Transverse colon (tissue), 4 donors: ENCODE data around the gene PTPRG. TPM values are rescaled to one million over a fixed set of nuclear protein-coding genes. Genes with fewer than 3 reads are reported as not detected.

ENCODE experiments used
- DNase-seq: peaks from one replicate; pipeline ENCODE4 v3.0.0-alpha.2; 2019
- H3K27ac ChIP-seq, 4 donors: fragments of 200-600 bp; sonication (generic); 2 replicates each; pipeline ENCODE4 v1.5.1; 2016 to 2018; ENCODE audit warnings: inconsistent platforms in 4 of 4
- H3K27me3 ChIP-seq: fragments of 200-600 bp; sonication (generic); 2 replicates; pipeline ENCODE4 v1.5.1; 2017; ENCODE audit warnings: inconsistent platforms
- H3K36me3 ChIP-seq, 4 donors: fragments of 200-600 bp; sonication (generic); 2 replicates each; pipeline ENCODE4 v1.5.1; 2017 to 2019; ENCODE audit warnings: inconsistent platforms in 4 of 4
- H3K4me1 ChIP-seq, 4 donors: fragments of 200-600 bp; sonication (generic); 2 replicates each; pipeline ENCODE4 v1.5.1; 2017 to 2020; ENCODE audit warnings: inconsistent platforms in 4 of 4
- H3K4me3 ChIP-seq, 4 donors: fragments of 200-600 bp; sonication (generic); 1 replicate in 1 of 4; 2 replicates in 3 of 4; pipeline versions ENCODE4 v1.5.1 to v1.6.1; 2017 to 2019; ENCODE audit warnings: inconsistent platforms in 4 of 4
- H3K9me3 ChIP-seq, 2 donors: fragments of 200-600 bp; sonication (generic); 2 replicates each; pipeline ENCODE4 v1.5.1; 2017 to 2019; ENCODE audit warnings: inconsistent platforms in 2 of 2
- EP300 ChIP-seq: sonication (generic); formaldehyde crosslinking; IDR thresholded peaks from one replicate; pipeline ENCODE4 v1.6.1; 2017; ENCODE audit warnings: antibody characterized with exemption, low read depth
- POLR2A ChIP-seq: fragments of 450-650 bp; IDR thresholded peaks from one replicate; pipeline ENCODE4 v1.6.1; 2016; ENCODE audit warnings: antibody characterized with exemption, mild to moderate bottlenecking, moderate library complexity
- POLR2AphosphoS5 ChIP-seq, 3 donors: sonication (generic); formaldehyde crosslinking; IDR thresholded peaks; one replicate each; pipeline ENCODE4 v1.6.1; 2016; ENCODE audit warnings: antibody characterized with exemption in 3 of 3
- WGBS, 2 donors: methylation state at CpG; one replicate each; pipeline ENCODE4 v1.1.5; 2018; ENCODE audit warnings: low coverage in 1 of 2; 5-methylcytosine and 5-hydroxymethylcytosine counted together
- in situ Hi-C, 4 donors: fragments of 200-750 bp; cut with MboI; loops; one replicate each; pipeline versions ENCODE4 v1.15.0 to v1.15.1; 2017; ENCODE audit warnings: low sequenced_read_pairs in 3 of 4, low pct_ligation_motif_present in 1 of 4, low pct_unique_long_range_greater_than_20kb in 1 of 4
- intact Hi-C: fragments of 100-400 bp; cut with DNase I; formaldehyde crosslinking; loops from one replicate; pipeline ENCODE4 v1.15.1; 2023; ENCODE audit warnings: low total_unique reads
- total RNA-seq, 4 donors: library from RNA; depleted of rRNA; stranded (reverse); fragments of >200 nt; gene quantifications; one replicate each; pipeline ENCODE4 v1.1.0, GENCODE V29; 2016
- TF ChIP-seq, protein P1 (sequence below), 5 experiments: fragments of 200-600 bp in 3 of 5; fragments of 450-650 bp in 2 of 5; sonication (generic) in 3 of 5; IDR thresholded peaks; 1 replicate in 2 of 5; 2 replicates in 3 of 5; pipeline ENCODE4 v1.5.1; 2016 to 2017; ENCODE audit warnings: antibody characterized with exemption in 5 of 5, inconsistent platforms in 3 of 5, mild to moderate bottlenecking in 2 of 5, moderate library complexity in 1 of 5

Gene PTPRG
- total RNA-seq, 4 donors from 2014 or later: 29.2 to 83.4 (median 41.6) TPM

- intact Hi-C loops (no loop called here), in situ Hi-C loops (loop anchor here in 1 of 4 donors (25.0 kb wide), 1 partner anchor 375 kb away; the partner anchor contains the start of gene PTPRG)
- H3K27ac ChIP-seq: no peak overlapping the region
- no peaks in the 10 kb centered on the region for H3K27me3 ChIP-seq
- H3K4me1 ChIP-seq: peaks cover 0 to 12% (median 2%) of the 10 kb centered on the region in 4 donors
- DNase-seq: no peak
- WGBS, 2 donors: 76 to 81% methylated on average over 3 of the region's 3 CpGs
- H3K36me3 ChIP-seq: no peaks in the 10 kb centered on the region
- H3K9me3 ChIP-seq: no peaks in the 10 kb centered on the region
- H3K4me3 ChIP-seq: no peak overlapping the region
- TF ChIP-seq POLR2AphosphoS5 (IDR thresholded peaks at IDR 0.05) (no peak), EP300 (no peak), POLR2A (no peak)
- TF ChIP-seq, protein P1, sequence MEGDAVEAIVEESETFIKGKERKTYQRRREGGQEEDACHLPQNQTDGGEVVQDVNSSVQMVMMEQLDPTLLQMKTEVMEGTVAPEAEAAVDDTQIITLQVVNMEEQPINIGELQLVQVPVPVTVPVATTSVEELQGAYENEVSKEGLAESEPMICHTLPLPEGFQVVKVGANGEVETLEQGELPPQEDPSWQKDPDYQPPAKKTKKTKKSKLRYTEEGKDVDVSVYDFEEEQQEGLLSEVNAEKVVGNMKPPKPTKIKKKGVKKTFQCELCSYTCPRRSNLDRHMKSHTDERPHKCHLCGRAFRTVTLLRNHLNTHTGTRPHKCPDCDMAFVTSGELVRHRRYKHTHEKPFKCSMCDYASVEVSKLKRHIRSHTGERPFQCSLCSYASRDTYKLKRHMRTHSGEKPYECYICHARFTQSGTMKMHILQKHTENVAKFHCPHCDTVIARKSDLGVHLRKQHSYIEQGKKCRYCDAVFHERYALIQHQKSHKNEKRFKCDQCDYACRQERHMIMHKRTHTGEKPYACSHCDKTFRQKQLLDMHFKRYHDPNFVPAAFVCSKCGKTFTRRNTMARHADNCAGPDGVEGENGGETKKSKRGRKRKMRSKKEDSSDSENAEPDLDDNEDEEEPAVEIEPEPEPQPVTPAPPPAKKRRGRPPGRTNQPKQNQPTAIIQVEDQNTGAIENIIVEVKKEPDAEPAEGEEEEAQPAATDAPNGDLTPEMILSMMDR (IDR thresholded peaks at IDR 0.05): no peak
These were observed 376.1 kb downstream of the PTPRG start for GRCh38 chr3:61937477-61937876.

DNA sequence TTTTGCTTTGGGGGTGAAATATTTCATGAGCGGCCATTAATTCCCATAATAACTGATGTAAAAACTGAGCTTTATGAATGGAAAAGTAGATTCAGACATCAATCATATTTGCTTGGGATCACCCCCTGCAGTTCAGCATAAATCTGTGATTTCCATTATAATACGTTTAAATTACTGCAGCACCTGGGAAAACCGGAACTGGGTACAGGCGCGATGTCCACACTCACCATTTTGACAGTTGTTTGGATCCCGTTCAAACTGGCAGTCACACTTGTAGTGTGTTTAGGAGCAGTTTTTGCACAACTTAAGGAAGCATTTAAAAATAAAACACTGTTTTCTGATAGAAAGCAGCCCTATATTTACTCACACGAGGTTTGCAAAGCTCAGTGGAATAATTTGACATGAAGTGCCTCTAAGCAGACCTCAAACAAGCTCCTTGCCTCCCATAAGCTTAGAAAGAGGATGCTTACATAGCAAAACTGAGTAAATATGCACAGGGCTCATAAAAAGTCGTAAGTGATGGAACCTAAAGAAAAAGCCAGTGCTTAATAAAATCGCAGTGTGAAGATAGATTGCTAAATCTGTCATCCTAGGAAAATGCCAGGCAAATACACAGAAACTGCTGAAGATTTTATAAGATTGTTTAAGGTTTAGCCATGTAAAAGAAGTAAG is 377.6 kb downstream of the PTPRG start:
- in situ Hi-C loops (loop anchor here in 1 of 4 donors (25.0 kb wide), 1 partner anchor 377 kb away; the partner anchor contains the start of gene PTPRG), intact Hi-C loops (no loop called here)
- WGBS, 2 donors: 55 to 58% methylated on average over 9 of the region's 9 CpGs
- no peaks in the 10 kb centered on the region for H3K27me3 ChIP-seq
- H3K27ac ChIP-seq: no peak overlapping the region
- H3K9me3 ChIP-seq: no peaks in the 10 kb centered on the region
- H3K36me3 ChIP-seq: no peaks in the 10 kb centered on the region
- H3K4me3 ChIP-seq: no peak overlapping the region
- DNase-seq: no peak
- H3K4me1 ChIP-seq: peaks cover 0 to 12% (median 2%) of the 10 kb centered on the region in 4 donors
- TF ChIP-seq EP300: no peak
- no peak for TF ChIP-seq POLR2A
- TF ChIP-seq, protein P1 (IDR thresholded peaks at IDR 0.05): no peak
- no peak for TF ChIP-seq POLR2AphosphoS5 (IDR thresholded peaks at IDR 0.05)

DNA sequence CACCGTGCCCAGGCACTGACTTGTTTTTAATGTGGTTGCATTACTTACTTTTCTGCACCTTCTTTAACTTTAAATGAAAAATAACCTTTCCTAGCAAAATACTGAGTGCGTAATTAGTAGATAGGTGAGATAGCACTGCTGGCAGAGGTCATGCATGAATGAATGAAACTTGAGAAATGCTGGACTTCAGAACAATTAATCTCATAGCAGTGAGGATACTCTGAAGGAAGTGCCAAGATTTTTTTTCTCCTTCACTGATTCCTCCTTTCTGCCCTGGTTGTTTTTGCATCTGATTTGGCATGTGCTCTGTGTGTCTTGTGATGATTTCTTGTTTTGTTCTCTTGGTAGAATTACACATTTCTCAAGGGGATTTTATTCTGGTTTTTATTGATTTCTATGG is 378.9 kb downstream of the PTPRG start:
- TF ChIP-seq POLR2A (no peak), EP300 (no peak), POLR2AphosphoS5 (IDR thresholded peaks at IDR 0.05) (no peak)
- TF ChIP-seq, protein P1 (IDR thresholded peaks at IDR 0.05): no peak
- in situ Hi-C loops: loop anchor here in 1 of 4 donors (25.0 kb wide), 1 partner anchor 378 kb away; the partner anchor contains the start of gene PTPRG
- peaks cover 0 to 12% (median 2%) of the 10 kb centered on the region in 4 donors for H3K4me1 ChIP-seq
- H3K9me3 ChIP-seq: no peaks in the 10 kb centered on the region
- no peak overlapping the region for H3K27ac ChIP-seq
- no peak for DNase-seq
- H3K36me3 ChIP-seq: no peaks in the 10 kb centered on the region
- intact Hi-C loops: no loop called here
- no peaks in the 10 kb centered on the region for H3K27me3 ChIP-seq
- no peak overlapping the region for H3K4me3 ChIP-seq
- WGBS, 2 donors: 98 to 100% methylated on average over 1 to 2 of the region's 2 CpGs

- no peaks in the 10 kb centered on the region for H3K36me3 ChIP-seq
- H3K27me3 ChIP-seq: no peaks in the 10 kb centered on the region
- no peak for DNase-seq
- in situ Hi-C loops (loop anchor here in 1 of 4 donors (25.0 kb wide), 1 partner anchor 382 kb away; the partner anchor contains the start of gene PTPRG), intact Hi-C loops (no loop called here)
- no peaks in the 10 kb centered on the region for H3K9me3 ChIP-seq
- WGBS, 2 donors: 87% methylated on average over 4 of the region's 4 CpGs; no CpG with 5 or more reads in 1 of the 2 donors
- no peak overlapping the region for H3K4me3 ChIP-seq
- H3K27ac ChIP-seq: no peak overlapping the region
- H3K4me1 ChIP-seq: peaks cover 0 to 19% (median 0%) of the 10 kb centered on the region in 4 donors
- TF ChIP-seq EP300 (no peak), POLR2AphosphoS5 (IDR thresholded peaks at IDR 0.05) (no peak), POLR2A (no peak)
- TF ChIP-seq, protein P1 (IDR thresholded peaks at IDR 0.05): no peak
These were observed 382.6 kb downstream of the PTPRG start for GRCh38 chr3:61943975-61944374.
